ENCODE measurements around the gene TRIM10.

TRIM10 gene

GRCh38 chr6:30152910-30153610, 8.0 kb downstream of the TRIM10 start:
- no peaks in the 10 kb centered on the region for H3K36me3 ChIP-seq (ENCODE audit: control insufficient read depth in 4 of 4, insufficient read depth in 4 of 4, low read length in 3 of 4)
- no peak for DNase-seq
- no peaks in the 10 kb centered on the region for H3K9me3 ChIP-seq (ENCODE audit: control extremely low read depth in 1 of 5, control insufficient read depth in 4 of 5, insufficient read depth in 2 of 5, low read depth in 1 of 5, low read length in 4 of 5)
- no peaks in the 10 kb centered on the region for H3K27me3 ChIP-seq (replicated peaks in 2 of 5; ENCODE audit: control insufficient read depth in 4 of 5, insufficient read depth in 5 of 5, low read length in 4 of 5)
- peaks cover 0 to 52% (median 37%) of the 10 kb centered on the region in 4 experiments for H3K4me1 ChIP-seq (ENCODE audit: control extremely low read depth in 1 of 4, control insufficient read depth in 4 of 4, insufficient read depth in 4 of 4, low read length in 3 of 4)
- H3K27ac ChIP-seq (ENCODE audit: insufficient read depth in 1 of 2, low read depth in 1 of 2, low read length in 2 of 2, poor library complexity in 1 of 2, severe bottlenecking in 2 of 2), result no peak overlapping the region
- ChIA-PET POLR2A (interaction anchor here (0.7 kb wide), 1 partner anchor 79 kb away, joined by 3 read pairs; no protein-coding TSS in a partner anchor), CTCF (interaction anchor here (1.4 to 2.9 kb wide), 5 partner anchors 15 to 50 kb away, joined by 3 to 14 read pairs (median 9); no protein-coding TSS in a partner anchor)
- whole genome bisulfite sequencing (ENCODE audit: insufficient coverage), result no CpG with 5 or more reads among the region's 3 CpGs
- peak overlapping the region in 1 of 7 experiments; percentile 28 for H3K4me3 ChIP-seq (ENCODE audit: control insufficient read depth in 1 of 7, extremely low read depth in 1 of 7, insufficient read depth in 4 of 7, low read depth in 2 of 7, low read length in 6 of 7)

GRCh38 chr6:30152016-30152673, 8.9 kb downstream of the TRIM10 start:
- ChIA-PET CTCF (interaction anchor here (0.7 to 2.6 kb wide), 8 partner anchors 9 to 48 kb away, joined by 3 to 12 read pairs (median 3); partner anchors contain the start of gene TRIM10), POLR2A (interaction anchor here (0.7 kb wide), 1 partner anchor 79 kb away, joined by 3 read pairs; no protein-coding TSS in a partner anchor)
- Histone ChIP-seq H3K27me3 (replicated peaks in 2 of 5; ENCODE audit: control insufficient read depth in 4 of 5, insufficient read depth in 5 of 5, low read length in 4 of 5) (no peaks in the 10 kb centered on the region), H3K27ac (ENCODE audit: insufficient read depth in 1 of 2, low read depth in 1 of 2, low read length in 2 of 2, poor library complexity in 1 of 2, severe bottlenecking in 2 of 2) (no peak overlapping the region), H3K4me3 (ENCODE audit: control insufficient read depth in 1 of 7, extremely low read depth in 1 of 7, insufficient read depth in 4 of 7, low read depth in 2 of 7, low read length in 6 of 7) (peak overlapping the region in 1 of 7 experiments; percentile 36), H3K36me3 (ENCODE audit: control insufficient read depth in 4 of 4, insufficient read depth in 4 of 4, low read length in 3 of 4) (no peaks in the 10 kb centered on the region), H3K4me1 (ENCODE audit: control extremely low read depth in 1 of 4, control insufficient read depth in 4 of 4, insufficient read depth in 4 of 4, low read length in 3 of 4) (peaks cover 0 to 50% (median 36%) of the 10 kb centered on the region in 4 experiments), H3K9me3 (ENCODE audit: control extremely low read depth in 1 of 5, control insufficient read depth in 4 of 5, insufficient read depth in 2 of 5, low read depth in 1 of 5, low read length in 4 of 5) (no peaks in the 10 kb centered on the region)
- no peak for DNase-seq
- no CpG with 5 or more reads among the region's 4 CpGs for WGBS (ENCODE audit: insufficient coverage)

- Histone ChIP-seq H3K9me3 (ENCODE audit: control extremely low read depth in 1 of 5, control insufficient read depth in 4 of 5, insufficient read depth in 2 of 5, low read depth in 1 of 5, low read length in 4 of 5) (no peaks in the 10 kb centered on the region), H3K27ac (ENCODE audit: insufficient read depth in 1 of 2, low read depth in 1 of 2, low read length in 2 of 2, poor library complexity in 1 of 2, severe bottlenecking in 2 of 2) (no peak overlapping the region), H3K4me1 (ENCODE audit: control extremely low read depth in 1 of 4, control insufficient read depth in 4 of 4, insufficient read depth in 4 of 4, low read length in 3 of 4) (peaks cover 0 to 55% (median 37%) of the 10 kb centered on the region in 4 experiments), H3K36me3 (ENCODE audit: control insufficient read depth in 4 of 4, insufficient read depth in 4 of 4, low read length in 3 of 4) (no peaks in the 10 kb centered on the region), H3K27me3 (replicated peaks in 2 of 5; ENCODE audit: control insufficient read depth in 4 of 5, insufficient read depth in 5 of 5, low read length in 4 of 5) (no peaks in the 10 kb centered on the region), H3K4me3 (ENCODE audit: control insufficient read depth in 1 of 7, extremely low read depth in 1 of 7, insufficient read depth in 4 of 7, low read depth in 2 of 7, low read length in 6 of 7) (peak overlapping the region in 2 of 7 experiments; percentile 0 to 36)
- peak; percentile 52 to 86 (median 79) for DNase-seq
- 6% methylated on average over 2 of the region's 3 CpGs for WGBS (ENCODE audit: insufficient coverage)
- CTCF ChIA-PET, result interaction anchor here (0.7 to 2.6 kb wide), 7 partner anchors 10 to 47 kb away, joined by 3 to 12 read pairs (median 3); partner anchors contain the start of gene TRIM10
- POLR2A ChIA-PET, result interaction anchor here (0.6 kb wide), 1 partner anchor 18 kb away, joined by 3 read pairs; no protein-coding TSS in a partner anchor
Measured at GRCh38 chr6:30151580-30151979, 9.4 kb downstream of the TRIM10 start.

GRCh38 chr6:30150671-30151395, 10.2 kb downstream of the TRIM10 start:
- Histone ChIP-seq H3K9me3 (ENCODE audit: control extremely low read depth in 1 of 5, control insufficient read depth in 4 of 5, insufficient read depth in 2 of 5, low read depth in 1 of 5, low read length in 4 of 5) (no peaks in the 10 kb centered on the region), H3K36me3 (ENCODE audit: control insufficient read depth in 4 of 4, insufficient read depth in 4 of 4, low read length in 3 of 4) (no peaks in the 10 kb centered on the region), H3K4me3 (ENCODE audit: control insufficient read depth in 1 of 7, extremely low read depth in 1 of 7, insufficient read depth in 4 of 7, low read depth in 2 of 7, low read length in 6 of 7) (peak overlapping the region in 2 of 7 experiments; percentile 11 to 36), H3K27ac (ENCODE audit: insufficient read depth in 1 of 2, low read depth in 1 of 2, low read length in 2 of 2, poor library complexity in 1 of 2, severe bottlenecking in 2 of 2) (no peak overlapping the region), H3K4me1 (ENCODE audit: control extremely low read depth in 1 of 4, control insufficient read depth in 4 of 4, insufficient read depth in 4 of 4, low read length in 3 of 4) (peaks cover 0 to 50% (median 34%) of the 10 kb centered on the region in 4 experiments), H3K27me3 (replicated peaks in 2 of 5; ENCODE audit: control insufficient read depth in 4 of 5, insufficient read depth in 5 of 5, low read length in 4 of 5) (peaks cover 0 to 1% (median 0%) of the 10 kb centered on the region in 5 experiments)
- WGBS (ENCODE audit: insufficient coverage), result 93% methylated on average over 7 of the region's 10 CpGs
- no peak for DNase-seq
- ChIA-PET POLR2A (interaction anchor here (0.6 kb wide), 1 partner anchor 19 kb away, joined by 3 read pairs; no protein-coding TSS in a partner anchor), CTCF (interaction anchor here (0.9 to 2.6 kb wide), 6 partner anchors 11 to 47 kb away, joined by 3 to 12 read pairs (median 3); partner anchors contain the start of gene TRIM10)

- no peaks in the 10 kb centered on the region for H3K36me3 ChIP-seq (ENCODE audit: control insufficient read depth in 4 of 4, insufficient read depth in 4 of 4, low read length in 3 of 4)
- H3K9me3 ChIP-seq (ENCODE audit: control extremely low read depth in 1 of 5, control insufficient read depth in 4 of 5, insufficient read depth in 2 of 5, low read depth in 1 of 5, low read length in 4 of 5), result no peaks in the 10 kb centered on the region
- ChIA-PET POLR2A (no interaction called here), CTCF (interaction anchor here (1.2 to 2.6 kb wide), 2 partner anchors 19 to 46 kb away, joined by 3 to 12 read pairs; no protein-coding TSS in a partner anchor)
- 91% methylated on average over 5 of the region's 7 CpGs for WGBS (ENCODE audit: insufficient coverage)
- H3K27me3 ChIP-seq (replicated peaks in 2 of 5; ENCODE audit: control insufficient read depth in 4 of 5, insufficient read depth in 5 of 5, low read length in 4 of 5), result peaks cover 0 to 2% (median 0%) of the 10 kb centered on the region in 5 experiments
- no peak for DNase-seq
- H3K4me3 ChIP-seq (ENCODE audit: control insufficient read depth in 1 of 7, extremely low read depth in 1 of 7, insufficient read depth in 4 of 7, low read depth in 2 of 7, low read length in 6 of 7), result no peak overlapping the region
- H3K27ac ChIP-seq (ENCODE audit: insufficient read depth in 1 of 2, low read depth in 1 of 2, low read length in 2 of 2, poor library complexity in 1 of 2, severe bottlenecking in 2 of 2), result no peak overlapping the region
- H3K4me1 ChIP-seq (ENCODE audit: control extremely low read depth in 1 of 4, control insufficient read depth in 4 of 4, insufficient read depth in 4 of 4, low read length in 3 of 4), result peaks cover 0 to 50% (median 34%) of the 10 kb centered on the region in 4 experiments
Measured at GRCh38 chr6:30149858-30150550, 11.0 kb downstream of the TRIM10 start.

GRCh38 chr6:30149234-30149633, 11.8 kb downstream of the TRIM10 start:
- Histone ChIP-seq H3K9me3 (ENCODE audit: control extremely low read depth in 1 of 5, control insufficient read depth in 4 of 5, insufficient read depth in 2 of 5, low read depth in 1 of 5, low read length in 4 of 5) (no peaks in the 10 kb centered on the region), H3K36me3 (ENCODE audit: control insufficient read depth in 4 of 4, insufficient read depth in 4 of 4, low read length in 3 of 4) (no peaks in the 10 kb centered on the region), H3K27me3 (replicated peaks in 2 of 5; ENCODE audit: control insufficient read depth in 4 of 5, insufficient read depth in 5 of 5, low read length in 4 of 5) (peaks cover 0 to 2% (median 0%) of the 10 kb centered on the region in 5 experiments), H3K4me3 (ENCODE audit: control insufficient read depth in 1 of 7, extremely low read depth in 1 of 7, insufficient read depth in 4 of 7, low read depth in 2 of 7, low read length in 6 of 7) (no peak overlapping the region), H3K4me1 (ENCODE audit: control extremely low read depth in 1 of 4, control insufficient read depth in 4 of 4, insufficient read depth in 4 of 4, low read length in 3 of 4) (peaks cover 0 to 50% (median 34%) of the 10 kb centered on the region in 4 experiments), H3K27ac (ENCODE audit: insufficient read depth in 1 of 2, low read depth in 1 of 2, low read length in 2 of 2, poor library complexity in 1 of 2, severe bottlenecking in 2 of 2) (no peak overlapping the region)
- POLR2A ChIA-PET, result no interaction called here
- DNase-seq, result no peak
- CTCF ChIA-PET, result interaction anchor here (0.9 to 4.2 kb wide), 3 partner anchors 9 to 25 kb away, joined by 3 to 30 read pairs (median 3); no protein-coding TSS in a partner anchor
- no CpG with 5 or more reads among the region's 3 CpGs for WGBS (ENCODE audit: insufficient coverage)
